Epithelial cell of esophagus (primary cell): ENCODE data around the gene TMEM30B.

ENCODE experiments used
- DNase-seq: peaks from one replicate; pipeline ENCODE4 v3.0.0; 2010; ENCODE audit warnings: low read depth
- H3K4me3 ChIP-seq: 2 replicates; pipeline ENCODE4 v1.5.1; 2011; ENCODE audit warnings: mild to moderate bottlenecking, low read length, control low read depth
- CTCF ChIP-seq: IDR thresholded peaks from 2 replicates; pipeline ENCODE4 v1.5.1; 2011; ENCODE audit warnings: low read depth, mild to moderate bottlenecking, low read length, control low read depth, inconsistent platforms; ENCODE audit not compliant: insufficient read depth; ENCODE audit errors: missing control alignments

TMEM30B gene

GRCh38 chr14:61281186-61281947 is at the start of gene TMEM30B:
TMEM30B (minus strand) TSS chr14:61281338; CDS start chr14:61281147, 191 bp downstream.
- no peak for TF ChIP-seq CTCF

GRCh38 chr14:61330511-61330910 is 49.4 kb upstream of the TMEM30B start:
- TF ChIP-seq CTCF = no peak
- no peak for DNase-seq
- no peak overlapping the region for H3K4me3 ChIP-seq

More at GRCh38 chr14:61281186-61281947, at the start of gene TMEM30B:
- peak within 1 kb of the TSS; percentile 73 for H3K4me3 ChIP-seq
- peak; percentile 97 for DNase-seq

- no peak for TF ChIP-seq CTCF
- DNase-seq = no peak
- H3K4me3 ChIP-seq = no peak overlapping the region
Observed at GRCh38 chr14:61329478-61330051, 48.4 kb upstream of the TMEM30B start.

GRCh38 chr14:61328626-61329262 is 47.6 kb upstream of the TMEM30B start:
- H3K4me3 ChIP-seq = no peak overlapping the region
- TF ChIP-seq CTCF = no peak
- DNase-seq = no peak

GRCh38 chr14:61326847-61327246 is 45.7 kb upstream of the TMEM30B start:
- DNase-seq = peak; percentile 42
- H3K4me3 ChIP-seq = no peak overlapping the region
- no peak for TF ChIP-seq CTCF

- H3K4me3 ChIP-seq = no peak overlapping the region
- TF ChIP-seq CTCF = no peak
- no peak for DNase-seq
Observed at GRCh38 chr14:61326146-61326545, 45.0 kb upstream of the TMEM30B start.
